Activated T-cell treated with anti-CD3 and anti-CD28 coated beads, Interleukin-2, amount 50 U/mL, for 1 hour (primary cell): ENCODE data around the gene LRRC19.

Source experiments
- DNase-seq: peaks from one replicate; pipeline ENCODE4 v3.0.0-alpha.2; 2020

Gene LRRC19

DNA sequence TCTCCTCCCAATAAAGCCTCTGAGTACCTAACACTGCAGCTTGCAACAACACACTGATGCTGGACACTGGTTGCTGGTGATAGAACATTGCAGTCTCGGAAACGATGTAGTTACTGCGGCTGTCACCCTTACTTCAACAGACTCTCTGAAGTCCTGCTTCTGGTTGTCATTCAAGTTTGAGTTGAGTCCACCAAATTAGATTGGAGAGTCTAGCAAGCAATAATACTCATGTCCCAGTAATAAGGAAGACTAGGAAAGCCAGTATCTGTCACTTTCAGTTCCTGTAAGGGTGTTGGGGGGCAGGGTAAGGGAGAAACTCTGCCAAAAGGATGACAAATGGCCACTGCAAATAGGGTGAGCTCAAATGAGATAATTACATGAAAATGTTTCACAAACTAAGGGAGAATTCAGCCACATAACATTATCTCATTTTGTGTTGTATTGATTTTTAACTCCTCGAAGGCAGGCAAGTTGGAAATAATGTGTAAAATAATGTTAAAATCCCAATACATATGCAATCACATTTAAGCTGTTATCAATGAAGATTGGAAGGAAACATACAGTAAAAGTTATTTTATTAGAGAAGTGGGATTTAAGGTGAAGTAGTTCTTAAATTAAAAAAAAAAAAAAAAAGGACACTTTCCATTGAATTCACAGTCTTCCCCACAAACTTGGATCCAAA, 50.1 kb downstream of the LRRC19 start:
- no peak for DNase-seq

DNA sequence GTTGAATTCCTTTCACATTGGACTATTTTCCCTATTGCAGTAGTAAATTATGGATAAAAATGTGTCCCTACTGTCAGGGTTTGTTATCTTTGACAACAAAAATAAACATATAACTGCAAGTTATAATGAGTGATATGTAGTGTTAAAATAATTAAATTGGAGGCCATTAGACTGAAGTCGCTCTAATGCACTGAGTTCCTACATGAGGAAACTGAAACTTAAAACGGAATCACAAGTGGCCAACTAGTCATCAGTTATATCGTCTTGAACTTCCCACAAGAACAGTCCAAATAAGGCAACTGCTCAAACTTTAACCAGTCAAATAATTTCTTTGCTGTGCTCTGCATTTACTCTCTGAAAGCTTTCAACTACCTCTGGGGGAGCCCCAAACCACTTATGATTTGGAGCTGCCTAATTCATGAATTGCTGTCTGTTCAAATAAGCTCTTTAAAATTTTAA, 51.4 kb downstream of the LRRC19 start:
- no peak for DNase-seq

DNA sequence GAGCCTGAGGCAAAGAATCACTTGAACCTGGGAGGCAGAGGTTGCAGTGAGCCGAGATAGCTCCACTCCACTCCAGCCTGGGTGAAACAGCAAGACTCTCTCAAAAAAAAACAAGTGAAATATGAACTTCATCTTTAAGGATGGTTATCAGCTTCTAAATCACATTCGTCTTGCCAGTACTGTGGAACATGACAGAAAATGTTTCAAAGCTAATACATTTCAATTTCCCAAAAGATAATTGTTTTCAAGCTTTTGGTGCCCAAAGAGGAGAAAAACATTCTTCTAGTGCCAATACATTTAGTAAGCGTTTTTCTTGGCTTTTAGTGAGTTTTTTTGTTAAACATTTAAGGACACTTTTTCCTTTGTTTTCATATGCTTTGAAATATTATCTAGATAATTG, 53.7 kb downstream of the LRRC19 start:
- no peak for DNase-seq

DNA sequence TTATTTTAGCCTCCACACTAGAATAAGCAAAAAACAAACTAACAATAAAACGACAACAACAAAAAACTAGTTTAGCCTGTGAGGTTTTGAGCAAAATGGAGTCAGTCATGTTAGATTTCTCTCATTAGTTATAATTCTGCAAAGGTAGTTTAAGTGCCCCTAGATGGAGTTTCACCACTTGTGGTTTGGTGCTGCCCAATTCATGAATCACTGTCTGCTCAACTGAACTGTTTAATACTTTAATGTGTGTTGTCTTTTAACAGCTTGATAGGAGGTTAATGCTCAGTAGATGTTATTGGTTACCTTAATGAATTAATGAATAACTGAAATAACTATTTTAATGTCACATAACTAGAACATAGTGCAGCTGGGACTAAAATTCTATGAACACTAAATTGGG, 55.0 kb downstream of the LRRC19 start:
- DNase-seq: no peak

DNA sequence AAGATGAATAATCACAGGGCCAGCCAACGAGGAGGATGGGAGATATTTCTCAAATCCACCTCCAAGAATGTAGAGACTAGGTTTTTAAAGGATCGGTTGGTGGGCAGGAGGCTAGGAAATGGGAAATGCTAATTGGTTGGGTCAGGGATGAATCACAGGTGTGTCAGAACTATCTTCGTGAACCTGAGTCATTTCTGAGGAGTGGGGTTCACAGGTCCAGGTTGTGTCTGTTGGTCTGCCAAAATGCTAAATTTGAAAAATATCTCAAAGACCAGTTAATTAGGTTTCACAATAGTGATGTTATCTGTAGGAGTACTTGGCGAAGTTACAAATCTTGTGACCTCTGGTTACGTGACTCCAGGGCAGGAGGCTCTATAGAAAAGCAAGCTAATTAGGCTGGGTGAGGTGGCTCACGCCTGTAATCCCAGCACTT, 55.8 kb downstream of the LRRC19 start:
- no peak for DNase-seq

DNA sequence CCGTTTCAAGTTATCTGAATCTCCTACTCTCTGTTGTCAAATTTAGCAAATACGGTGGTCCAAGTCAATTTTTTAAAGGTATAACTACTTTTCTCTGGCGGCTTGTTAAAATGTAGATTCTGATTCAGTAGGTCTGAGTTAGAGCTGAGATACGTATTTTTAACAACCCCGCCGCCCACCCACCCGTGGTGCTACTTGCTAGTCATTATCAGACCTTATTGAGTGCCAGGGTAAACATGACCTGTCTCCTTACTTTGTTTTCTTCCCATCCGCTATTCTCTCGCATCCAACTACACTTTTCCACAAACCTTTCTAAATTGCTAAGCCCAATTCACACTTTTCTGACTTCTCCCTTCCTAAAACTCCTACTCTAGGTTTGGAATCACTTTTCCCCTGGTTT, 57.7 kb downstream of the LRRC19 start:
- no peak for DNase-seq

DNA sequence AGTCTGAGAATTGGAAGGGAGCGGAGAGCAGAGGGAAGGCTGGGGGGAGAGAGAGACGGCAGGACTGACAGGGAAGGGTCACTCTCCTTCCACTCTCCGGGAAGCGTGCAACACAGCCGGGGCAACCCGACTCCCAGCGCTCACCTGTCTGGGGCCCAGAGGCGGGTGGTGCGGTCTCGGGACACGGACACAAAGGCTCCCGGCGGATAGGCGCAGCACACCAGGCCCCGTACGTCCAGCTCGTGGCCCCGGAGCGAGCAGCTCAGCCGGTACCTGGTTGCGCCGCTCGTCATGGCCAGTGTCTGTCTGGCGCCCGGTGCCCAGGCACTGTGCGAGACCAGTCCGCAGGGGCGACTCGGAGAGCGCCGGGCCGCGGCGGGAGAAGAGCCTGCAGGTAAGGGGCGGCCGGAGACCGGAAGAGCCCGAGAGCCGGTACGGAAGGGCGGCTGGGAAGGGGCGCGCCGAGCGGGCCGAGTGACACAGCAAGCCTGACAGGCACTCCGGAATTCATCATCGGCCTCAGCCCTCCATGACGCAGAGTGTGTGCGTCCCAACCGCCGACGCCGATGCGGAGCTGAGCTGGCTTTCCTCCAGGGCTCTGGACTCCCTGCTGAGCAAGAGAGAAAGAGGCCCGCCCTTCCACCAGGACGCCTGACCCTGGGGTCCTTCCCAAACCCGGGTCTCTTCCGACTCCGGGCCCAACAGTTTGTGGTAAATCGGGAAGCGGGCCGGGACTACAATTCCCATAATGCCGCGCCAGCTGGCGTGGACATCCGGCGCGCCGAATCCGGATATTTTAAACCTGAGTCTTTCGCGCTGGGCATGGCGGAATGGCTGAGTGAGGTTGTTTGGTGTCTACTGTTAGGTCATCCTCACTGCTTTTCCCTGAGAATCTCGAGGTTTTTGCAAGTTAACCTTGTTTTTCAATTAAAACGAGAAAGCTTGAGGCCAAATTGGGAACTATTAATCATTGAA, 58.4 kb downstream of the LRRC19 start, which contains the start of gene PLAA:
PLAA (minus strand) TSS at position 490 of the 975 bp plus-strand sequence; CDS start at position 293, 197 bp downstream.
- peak; percentile 83 for DNase-seq

DNA sequence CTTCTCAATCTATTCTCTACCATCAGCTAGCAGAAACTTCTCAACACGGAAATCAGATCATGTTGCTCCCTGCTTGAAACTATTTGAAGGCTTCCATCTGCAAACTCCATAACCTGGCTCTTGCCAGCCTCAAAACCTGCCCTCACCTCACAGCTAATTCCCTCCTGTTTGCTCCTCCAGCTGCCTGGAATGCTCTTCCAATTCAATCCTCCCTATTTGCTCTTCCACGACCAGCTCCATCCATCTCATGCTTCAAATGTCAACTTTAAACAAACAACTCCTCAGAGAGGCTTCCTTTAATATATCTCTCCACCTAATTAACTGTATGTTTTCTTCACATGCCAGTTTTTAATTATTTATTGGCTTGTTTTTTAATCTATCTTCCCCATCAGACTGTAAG, 59.9 kb downstream of the LRRC19 start:
- DNase-seq: no peak
